HG03097 (cell line): ENCODE measurements around the gene PI4KB.
"Not testable (repeated sequence)": the region's sequence is repeated elsewhere in the genome, so short reads cannot be mapped to it uniquely, and the experiment has no call there.

Experiments used
- ATAC-seq: cut with Tn5 transposase; IDR thresholded peaks from one replicate; pipeline ENCODE4 v1.9.1; 2021; ENCODE audit not compliant: unreplicated experiment, low FRiP score

Gene PI4KB

DNA sequence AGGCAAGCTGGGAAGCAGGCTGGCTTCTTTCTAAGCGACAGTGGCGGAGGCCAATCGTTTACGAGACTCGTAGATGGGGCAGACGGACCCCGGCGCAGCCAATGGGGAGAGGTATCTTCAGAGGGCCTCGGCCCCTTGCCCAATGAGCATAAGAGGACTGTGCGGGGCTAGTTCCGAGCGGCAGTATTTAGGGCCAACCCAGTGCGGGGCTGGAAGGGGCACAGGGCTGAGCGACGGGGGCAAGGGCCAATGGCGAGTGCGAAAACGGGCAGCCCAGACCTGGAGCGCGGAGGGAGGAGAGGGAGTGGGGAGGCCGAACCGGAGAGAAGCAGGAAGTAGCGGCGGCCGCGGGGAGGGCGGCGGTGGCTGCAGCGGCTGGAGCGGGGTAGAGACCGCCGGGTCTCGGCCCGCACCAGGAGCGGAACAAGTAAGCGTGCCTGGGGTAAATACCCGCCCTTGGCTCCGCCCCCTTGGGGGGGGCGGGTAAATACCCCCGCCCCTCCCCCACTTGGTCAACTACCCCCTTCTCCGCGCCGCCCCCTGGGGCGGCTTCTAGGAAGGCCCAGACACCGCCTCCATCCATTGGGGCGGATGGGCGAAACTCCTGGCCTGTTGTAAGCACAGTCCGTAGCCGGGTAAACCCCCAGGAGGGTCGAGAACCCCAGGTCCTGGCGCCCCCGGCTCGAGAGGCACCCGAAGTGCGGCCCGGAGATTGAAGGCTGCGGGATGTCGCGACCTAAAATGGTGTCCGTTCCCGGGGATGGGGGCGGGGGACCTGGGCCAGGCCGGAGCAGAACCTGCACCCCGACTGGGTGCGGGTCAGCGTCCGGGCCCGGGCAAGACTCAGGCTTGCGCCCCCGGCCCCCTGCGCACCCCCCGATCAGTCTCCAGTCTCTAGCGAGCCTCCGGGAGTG, 45.0 kb downstream of the PI4KB start, which contains the start of gene ZNF687:
TSS of gene ZNF687 (plus strand) at position 331 of the 914 bp plus-strand sequence. CDS start 3,993 bp downstream, outside the sequence.
- peak; percentile 77 for ATAC-seq

DNA sequence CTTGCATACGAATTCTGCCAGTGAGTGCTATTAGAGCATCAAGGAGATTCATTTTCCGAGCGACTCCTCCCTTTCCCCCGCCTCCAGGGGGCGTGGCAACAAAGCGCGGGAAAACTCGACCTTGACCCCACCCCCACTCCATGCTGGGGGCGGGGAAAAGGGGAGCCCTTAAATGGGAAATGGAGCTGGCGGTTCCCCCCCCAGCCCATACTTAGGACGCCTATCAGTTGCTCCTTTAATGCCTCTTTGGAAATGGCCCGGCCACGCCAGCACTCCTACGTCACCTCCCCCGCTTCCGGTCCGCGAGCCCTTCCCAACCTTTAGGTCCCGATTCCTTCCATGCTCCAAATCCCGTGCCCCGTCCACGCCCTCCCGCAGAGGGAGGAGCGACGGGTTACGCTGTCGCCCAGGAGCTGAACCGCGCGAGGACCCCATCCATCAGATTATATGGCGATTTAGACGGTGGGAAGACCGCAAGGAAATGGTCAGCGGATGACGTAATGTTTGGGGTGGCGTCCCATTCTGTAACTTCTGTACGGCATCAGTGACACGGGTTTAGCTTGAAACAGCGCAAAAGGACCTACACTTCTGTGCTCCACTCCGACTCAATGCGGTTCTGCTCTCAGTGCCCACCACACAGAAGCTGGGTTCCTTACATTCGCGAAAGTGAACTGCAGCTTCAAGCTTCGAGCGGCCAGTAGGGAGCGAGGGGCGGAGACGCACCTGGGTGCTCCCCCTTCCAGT, 45.8 kb downstream of the PI4KB start:
- ATAC-seq, result peak; percentile 34

DNA sequence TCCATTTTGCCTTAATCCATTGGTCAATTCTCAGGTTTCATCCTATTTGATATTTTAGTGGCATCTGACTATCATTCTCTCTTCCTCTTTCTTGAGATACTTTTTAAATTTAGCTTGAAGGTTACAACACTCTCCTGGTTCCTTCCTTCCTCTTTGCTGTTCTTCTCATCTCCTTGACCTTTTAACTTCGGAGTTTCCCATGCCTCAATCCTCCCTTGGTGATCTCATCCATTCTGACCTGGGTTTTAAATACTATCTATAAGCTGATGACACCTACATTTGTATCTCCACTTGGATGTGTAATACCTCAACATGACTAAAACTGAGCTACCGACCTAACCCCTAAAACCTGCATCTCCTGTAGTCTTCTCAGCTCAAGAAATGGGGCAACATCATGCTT, 50.0 kb downstream of the PI4KB start:
- no peak for ATAC-seq

DNA sequence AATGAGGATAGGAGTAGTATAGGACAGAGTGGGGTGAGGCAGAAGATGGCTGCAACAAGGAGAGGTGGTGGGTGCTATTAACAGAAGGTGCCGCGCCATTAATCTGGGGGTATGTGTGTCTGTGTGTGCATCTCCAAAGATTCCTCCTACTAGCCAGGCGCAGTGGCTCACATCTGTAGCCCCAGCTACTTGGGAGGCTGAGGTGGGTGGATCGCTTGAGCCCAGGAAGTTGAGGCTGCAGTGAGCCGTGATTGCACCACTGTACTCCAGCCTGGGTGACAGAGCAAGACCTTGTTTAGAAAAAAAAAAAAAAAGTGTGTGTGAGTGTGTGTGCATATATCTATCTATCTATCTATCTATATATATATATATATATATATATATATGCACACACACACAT, 51.9 kb downstream of the PI4KB start:
- ATAC-seq, result not testable (repeated sequence)

DNA sequence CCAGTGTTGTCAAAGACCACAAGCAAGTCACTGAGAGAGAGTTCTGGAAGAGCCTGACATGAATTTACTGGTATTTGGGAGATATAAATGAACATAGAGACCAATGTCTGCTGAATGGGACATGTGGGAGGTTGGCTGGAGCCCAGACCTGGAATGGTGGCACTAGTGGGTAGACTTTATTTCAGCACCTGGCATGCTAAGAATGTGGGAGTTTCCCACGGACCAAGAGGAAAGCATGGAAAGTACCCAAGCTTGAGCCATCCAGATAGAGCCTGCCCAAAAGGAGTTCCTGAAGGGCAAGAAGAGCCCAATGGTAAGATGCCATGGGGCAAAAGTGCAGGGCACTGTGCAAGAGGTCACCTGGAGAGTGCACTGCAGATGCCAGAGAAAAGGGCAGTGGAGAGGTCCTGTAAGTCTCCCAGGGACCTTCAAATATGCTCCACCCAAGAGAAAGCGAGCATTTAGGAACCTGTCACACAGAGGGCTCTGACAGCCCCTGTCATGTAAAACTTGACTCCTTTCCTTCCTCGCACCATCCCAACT, 53.2 kb downstream of the PI4KB start:
- ATAC-seq, result no peak

DNA sequence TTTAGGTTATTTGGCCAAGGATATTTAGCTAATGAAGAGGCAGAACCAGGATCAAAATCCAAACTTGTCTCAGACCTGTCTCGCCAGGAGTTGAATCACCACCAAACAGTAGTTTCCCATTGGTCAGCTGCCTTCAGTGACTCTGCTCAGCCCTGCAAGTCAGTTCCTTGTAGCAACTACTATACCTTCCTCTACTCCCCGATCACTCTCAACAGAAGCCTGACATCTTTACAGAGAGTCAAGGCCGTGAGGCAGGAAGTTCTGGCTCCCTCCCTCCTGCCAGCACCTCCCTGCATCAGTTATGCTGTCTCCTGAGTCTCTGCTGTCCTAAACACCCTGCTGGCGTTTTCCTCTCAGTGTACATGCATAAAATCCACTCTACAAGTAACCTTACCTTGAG, 59.5 kb downstream of the PI4KB start:
- no peak for ATAC-seq

DNA sequence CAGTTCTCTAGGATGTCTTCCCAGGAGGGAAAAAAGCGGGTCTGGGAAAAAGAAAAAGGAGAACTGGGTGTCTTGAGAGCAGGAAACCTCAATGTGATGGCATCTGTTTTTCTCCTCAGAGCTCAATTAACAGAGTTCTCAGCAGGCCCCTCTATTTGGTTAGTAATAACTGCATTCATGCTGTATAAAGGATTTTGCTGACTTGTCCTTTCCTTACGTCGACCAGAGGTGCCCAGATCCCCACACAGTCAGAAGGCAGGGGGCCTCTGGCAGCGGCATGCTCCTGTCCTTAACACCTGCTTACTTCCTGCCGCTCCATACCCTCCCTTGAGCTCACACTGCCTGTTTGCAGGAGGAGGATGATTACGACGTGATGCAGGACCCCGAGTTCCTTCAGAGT, 60.4 kb downstream of the PI4KB start:
- ATAC-seq, result no peak

DNA sequence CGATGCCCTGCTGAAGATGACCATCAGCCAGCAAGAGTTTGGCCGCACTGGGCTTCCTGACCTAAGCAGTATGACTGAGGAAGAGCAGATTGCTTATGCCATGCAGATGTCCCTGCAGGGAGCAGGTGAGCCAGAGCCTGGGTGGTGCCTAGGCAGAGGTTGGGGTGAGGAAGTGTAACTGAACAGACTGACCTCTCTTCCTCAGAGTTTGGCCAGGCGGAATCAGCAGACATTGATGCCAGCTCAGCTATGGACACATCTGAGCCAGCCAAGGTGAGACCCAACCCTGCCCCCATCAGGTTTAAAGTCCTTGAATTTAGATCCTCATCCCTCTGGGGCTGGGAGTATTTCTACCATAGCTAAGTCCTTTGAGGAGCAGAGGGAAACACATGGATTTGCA, 60.9 kb downstream of the PI4KB start:
- no peak for ATAC-seq

DNA sequence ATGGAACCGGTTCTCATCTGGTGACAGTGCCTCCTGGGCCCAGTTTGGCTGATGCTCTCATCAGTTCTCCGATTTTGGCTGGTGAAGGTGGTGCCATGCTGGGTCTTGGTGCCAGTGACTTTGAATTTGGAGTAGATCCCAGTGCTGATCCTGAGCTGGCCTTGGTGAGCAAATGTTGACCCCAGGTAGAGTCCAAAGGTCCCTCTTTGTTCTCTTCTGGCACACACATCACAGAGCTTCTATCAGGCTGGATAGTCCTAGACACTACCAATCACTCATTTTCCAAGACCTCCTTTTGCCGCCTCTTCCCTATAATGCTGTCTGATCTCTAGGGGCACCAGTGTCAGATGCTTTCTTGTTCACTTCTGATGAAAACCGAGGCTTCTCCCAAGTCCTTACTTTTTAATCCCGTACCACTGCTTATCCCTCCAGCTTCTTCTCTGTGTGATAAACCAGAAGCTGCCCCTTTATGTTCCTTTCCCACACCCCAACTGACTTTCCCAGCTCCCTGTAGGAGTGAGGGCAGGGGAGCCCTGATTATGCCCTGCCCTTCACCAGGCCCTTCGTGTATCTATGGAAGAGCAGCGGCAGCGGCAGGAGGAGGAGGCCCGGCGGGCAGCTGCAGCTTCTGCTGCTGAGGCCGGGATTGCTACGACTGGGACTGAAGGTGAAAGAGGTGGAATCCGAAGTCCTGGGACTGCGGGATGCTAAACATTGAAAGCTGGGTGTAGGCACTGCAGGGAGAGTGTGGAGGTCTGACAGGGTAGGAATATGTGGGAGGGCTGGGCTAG, 61.6 kb downstream of the PI4KB start:
- no peak for ATAC-seq

DNA sequence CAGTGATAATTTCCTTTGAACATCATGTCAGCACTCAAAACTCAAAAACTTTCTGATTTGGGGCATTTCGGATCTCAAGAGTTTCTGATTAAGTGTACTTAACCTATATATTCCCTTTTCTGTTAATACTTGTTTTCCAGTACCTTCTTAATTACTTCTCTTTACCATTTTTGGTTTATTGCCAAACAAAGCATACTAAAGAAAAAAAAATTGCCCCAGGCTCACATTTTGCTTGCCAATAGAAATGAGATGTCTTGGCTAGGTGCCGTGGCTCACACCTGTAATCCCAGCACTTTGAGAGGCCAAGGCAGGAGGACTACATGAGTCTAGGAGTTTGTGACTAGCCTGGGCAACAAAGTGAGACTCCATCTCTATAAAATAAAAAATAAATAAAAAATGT, 67.9 kb downstream of the PI4KB start:
- no peak for ATAC-seq

DNA sequence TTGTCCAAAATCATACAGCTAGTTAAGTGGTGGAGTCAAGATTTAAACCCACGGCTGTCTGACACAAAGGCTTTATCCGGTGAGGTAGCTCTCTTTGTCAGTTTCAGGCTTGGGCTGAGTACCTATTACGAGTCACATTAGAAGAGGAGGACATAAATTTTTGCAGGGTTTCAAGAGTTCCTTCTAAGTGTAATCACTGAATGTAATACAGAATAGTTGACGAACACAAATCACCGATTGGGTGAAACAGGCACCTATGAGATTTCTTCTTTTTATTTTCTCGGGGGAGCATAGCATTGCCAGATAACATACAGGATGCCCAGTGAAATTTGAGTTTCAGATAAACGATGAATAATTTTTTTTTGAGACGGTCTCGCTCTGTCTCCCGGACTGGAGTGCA, 71.8 kb downstream of the PI4KB start:
- ATAC-seq, result no peak

DNA sequence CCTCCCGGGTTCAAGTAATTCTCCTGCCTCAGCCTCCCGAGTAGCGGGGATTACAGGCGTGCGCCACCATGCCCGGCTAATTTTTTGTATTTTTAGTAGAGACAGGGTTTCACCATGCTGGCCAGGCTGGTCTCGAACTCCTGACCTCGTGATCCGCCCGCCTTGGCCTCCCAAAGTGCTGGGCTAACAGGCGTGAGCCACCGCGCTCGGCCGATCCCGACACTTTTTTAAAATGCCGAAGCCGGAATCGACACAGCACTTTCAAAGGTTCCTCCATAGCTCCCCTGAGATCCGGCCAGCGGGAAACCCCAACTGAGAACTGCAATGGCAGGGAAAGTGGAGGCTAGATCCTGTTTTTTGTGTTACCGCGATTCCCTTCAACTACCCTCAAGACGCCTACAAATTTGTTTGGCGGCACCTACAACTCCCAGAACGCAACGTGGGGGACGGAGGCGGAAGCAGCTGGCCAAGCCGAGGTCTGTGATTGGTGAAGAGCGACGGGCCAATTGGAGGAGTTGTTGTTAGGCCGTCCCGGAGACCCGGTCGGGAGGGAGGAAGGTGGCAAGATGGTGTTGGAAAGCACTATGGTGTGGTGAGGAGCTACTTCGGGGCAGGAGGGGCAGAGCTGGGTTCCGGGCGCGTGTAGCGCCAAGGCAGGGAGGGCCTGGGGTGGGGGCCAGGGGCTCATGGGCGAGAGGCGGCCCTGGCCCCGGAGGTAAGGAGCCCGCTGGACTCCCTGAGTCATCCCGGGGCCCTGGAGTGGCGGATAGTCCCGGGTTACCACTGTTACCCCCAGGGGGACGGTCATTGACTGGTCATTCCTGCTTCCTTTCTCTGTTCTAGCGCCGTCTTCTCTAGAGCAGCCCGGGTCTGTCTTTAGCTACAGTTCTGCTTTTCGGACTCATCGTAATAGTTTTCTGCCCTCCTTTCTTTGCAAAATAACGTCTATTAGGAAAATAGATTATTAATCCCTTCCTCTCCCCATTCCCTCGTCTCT, 72.7 kb downstream of the PI4KB start, which contains the start of gene PSMD4:
TSS of gene PSMD4 (plus strand) at position 518 of the 997 bp plus-strand sequence. CDS start at position 567, 49 bp downstream.
- peak; percentile 84 for ATAC-seq

DNA sequence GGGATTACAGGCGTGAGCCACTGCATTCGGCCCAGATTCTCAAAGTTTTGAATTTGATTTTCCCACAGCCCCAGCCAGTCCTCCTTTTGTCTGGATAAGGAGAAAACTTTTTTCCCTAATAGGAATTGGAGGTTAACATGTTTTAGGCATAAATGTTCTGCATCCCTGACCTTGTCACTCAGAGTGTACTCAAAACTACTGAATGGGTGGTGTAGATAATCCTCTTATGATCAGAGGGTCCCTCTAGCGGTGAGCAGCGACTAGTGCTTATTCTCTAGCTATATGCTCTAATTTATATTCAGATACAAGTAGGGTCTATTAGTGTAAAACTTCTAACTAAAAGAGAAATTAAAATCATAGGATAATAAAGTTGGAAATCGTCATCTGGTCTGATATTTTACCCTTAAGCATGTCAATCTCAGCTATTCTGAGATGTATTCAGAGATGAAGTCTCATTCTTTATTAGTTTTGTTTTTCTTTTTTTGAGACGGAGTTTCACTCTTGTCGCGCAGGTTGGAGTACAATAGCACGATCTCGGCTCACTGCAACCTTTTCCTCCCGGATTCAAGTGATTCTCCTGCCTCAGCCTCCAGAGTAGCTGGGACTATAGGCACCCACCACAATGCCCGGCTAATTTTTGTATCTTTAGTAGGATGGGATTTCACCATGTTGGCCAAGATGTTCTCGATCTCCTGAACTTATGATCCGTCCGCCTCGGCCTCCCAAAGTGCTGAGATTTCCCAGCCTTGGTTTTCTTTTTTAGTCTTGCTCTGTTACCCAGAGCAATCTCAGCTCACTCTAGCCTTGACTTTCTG, 75.4 kb downstream of the PI4KB start:
- ATAC-seq, result no peak

DNA sequence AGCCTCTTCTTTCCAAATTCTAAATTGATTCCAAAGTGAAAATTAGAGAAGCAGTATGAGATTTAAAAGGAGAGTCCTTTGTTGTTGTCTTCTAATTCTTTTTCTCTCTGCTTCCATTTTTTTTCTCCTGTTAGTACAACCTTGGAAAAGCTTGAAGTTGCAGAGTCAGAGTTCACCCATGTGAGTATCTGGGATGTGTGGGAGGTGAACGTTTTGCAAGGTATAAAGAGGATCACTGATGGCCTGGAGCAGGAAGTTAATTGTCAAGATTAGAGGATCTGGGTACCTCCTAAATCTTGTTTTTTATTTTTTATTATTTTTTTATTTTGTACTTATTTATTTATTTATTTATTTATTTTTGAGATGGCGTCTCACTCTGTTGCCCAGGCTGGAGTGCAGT, 80.4 kb downstream of the PI4KB start:
- no peak for ATAC-seq

DNA sequence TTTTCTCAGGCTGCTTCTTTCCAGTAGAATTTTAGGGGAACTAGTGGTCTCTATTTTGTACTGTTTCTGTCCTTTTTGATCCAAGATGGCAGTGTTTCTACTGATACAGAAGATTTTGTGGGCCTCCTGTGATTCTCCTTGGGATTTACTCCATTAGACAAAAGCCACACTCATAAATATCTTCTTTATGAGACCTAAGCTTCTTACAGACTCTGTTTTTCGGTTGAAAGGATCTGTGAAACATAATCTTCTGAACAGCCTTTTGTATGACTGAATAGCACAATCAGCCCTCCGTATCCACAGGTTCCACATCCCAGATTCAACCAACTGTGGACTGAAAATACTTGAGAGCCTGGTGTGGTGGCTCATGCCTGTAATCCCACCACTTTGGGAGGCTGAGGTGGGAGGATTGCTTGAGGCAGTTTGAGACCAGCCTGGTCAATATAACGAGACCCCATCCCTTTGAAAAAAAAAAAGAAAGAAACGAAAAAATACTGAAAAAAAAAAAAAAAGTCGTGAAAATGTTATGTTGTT, 83.5 kb downstream of the PI4KB start:
- ATAC-seq, result no peak

DNA sequence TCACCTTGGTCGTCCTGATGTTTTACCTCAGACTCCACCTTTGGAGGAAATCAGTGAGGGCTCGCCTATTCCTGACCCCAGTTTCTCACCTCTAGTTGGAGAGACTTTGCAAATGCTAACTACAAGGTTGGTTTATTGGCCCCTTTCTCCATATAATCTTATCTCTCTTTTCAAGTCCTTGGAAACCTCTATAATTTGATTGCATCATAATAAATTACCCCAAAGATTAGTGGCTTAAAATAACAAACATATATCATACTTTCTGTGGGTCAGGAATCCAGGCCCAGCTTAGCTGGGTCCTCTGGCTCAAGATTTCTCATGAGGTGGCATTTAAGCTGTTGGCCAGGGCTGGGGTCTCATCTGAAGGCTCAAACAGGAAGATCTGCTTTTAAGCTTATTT, 84.8 kb downstream of the PI4KB start:
- ATAC-seq, result no peak
